Thyroid gland (tissue), 4 donors: ENCODE results near the gene CLMP. TPM values are rescaled to one million over a fixed set of nuclear protein-coding genes. Genes with fewer than 3 reads are reported as not detected.

Experiments
- DNase-seq, 2 donors: peaks; one replicate each; pipeline ENCODE4 v3.0.0-alpha.2; 2019
- H3K27ac ChIP-seq, 3 donors: fragments of 200-600 bp; sonication (generic); 1 replicate in 2 of 3; 2 replicates in 1 of 3; pipeline ENCODE4 v1.5.1; 2016 to 2019; ENCODE audit warnings: mild to moderate bottlenecking in 1 of 3, moderate library complexity in 1 of 3
- H3K27me3 ChIP-seq: fragments of 200-600 bp; sonication (generic); one replicate; pipeline ENCODE4 v1.5.1; 2019
- H3K36me3 ChIP-seq, 2 donors: fragments of 200-600 bp; sonication (generic); one replicate each; pipeline ENCODE4 v1.5.1; 2016 to 2019
- H3K4me1 ChIP-seq, 2 donors: fragments of 200-600 bp; sonication (generic); one replicate each; pipeline ENCODE4 v1.5.1; 2017 to 2019
- H3K4me3 ChIP-seq, 3 donors: fragments of 200-600 bp; sonication (generic); replicated peaks in 1 of 3; 1 replicate in 2 of 3; 2 replicates in 1 of 3; pipeline ENCODE4 v1.5.1; 2016; ENCODE audit warnings: mild to moderate bottlenecking in 1 of 3
- H3K9me3 ChIP-seq: fragments of 200-600 bp; sonication (generic); one replicate; pipeline ENCODE4 v1.5.1; 2017
- POLR2A ChIP-seq, 2 donors: fragments of 450-650 bp; IDR thresholded peaks; one replicate each; pipeline ENCODE4 v1.6.1; 2017; ENCODE audit warnings: antibody characterized with exemption in 2 of 2, mild to moderate bottlenecking in 2 of 2, moderate library complexity in 1 of 2
- WGBS, 2 donors: methylation state at CpG; one replicate each; pipeline ENCODE4 v1.1.5; 2017; 5-methylcytosine and 5-hydroxymethylcytosine counted together
- intact Hi-C: fragments of 100-400 bp; cut with DNase I; formaldehyde crosslinking; loops from one replicate; pipeline ENCODE4 v1.15.1; 2023
- total RNA-seq, 4 donors: library from RNA; depleted of rRNA; stranded (reverse); fragments of >200 nt; gene quantifications; one replicate each; pipeline ENCODE4 v1.2.3, GENCODE V29; 2016
- TF ChIP-seq, protein P1 (sequence below), 6 experiments: fragments of 200-600 bp in 3 of 6; fragments of 450-650 bp in 3 of 6; sonication (generic) in 3 of 6; IDR thresholded peaks; one replicate each; pipeline ENCODE4 v1.5.1; 2016 to 2019; ENCODE audit warnings: antibody characterized with exemption in 6 of 6, mild to moderate bottlenecking in 2 of 6, inconsistent platforms in 1 of 6, moderate library complexity in 1 of 6

Gene CLMP
- total RNA-seq, 4 donors from 2014 or later = 4.9 to 13.2 (median 9.3) TPM

DNA sequence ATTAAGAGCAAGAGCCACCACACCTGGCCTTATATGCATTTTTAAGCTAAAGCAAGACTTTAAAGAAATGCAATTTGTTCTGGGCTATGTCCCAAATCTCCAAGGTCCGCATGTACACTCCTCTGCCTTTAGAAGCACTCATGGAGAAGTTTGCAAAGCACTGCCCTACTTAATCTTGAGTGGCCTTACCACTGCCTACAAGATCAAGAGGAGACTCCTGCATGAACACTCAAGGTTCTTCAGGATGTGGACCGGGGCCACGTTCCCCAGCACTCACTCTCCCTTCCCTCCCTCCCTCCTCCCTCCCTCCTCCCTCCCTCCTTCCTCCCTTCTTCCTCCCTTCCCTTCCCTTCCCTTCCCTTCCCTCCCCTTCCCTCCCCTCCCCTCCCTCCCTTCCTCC is 69.9 kb downstream of the CLMP start:
- peak; percentile 80 to 81 for DNase-seq
- Histone ChIP-seq H3K27ac (no peak overlapping the region), H3K4me1 (peaks cover 8 to 10% of the 10 kb centered on the region in 2 donors), H3K36me3 (no peaks in the 10 kb centered on the region), H3K9me3 (no peaks in the 10 kb centered on the region), H3K27me3 (no peaks in the 10 kb centered on the region), H3K4me3 (no peak overlapping the region)
- intact Hi-C loops = no loop called here
- TF ChIP-seq, protein P1, sequence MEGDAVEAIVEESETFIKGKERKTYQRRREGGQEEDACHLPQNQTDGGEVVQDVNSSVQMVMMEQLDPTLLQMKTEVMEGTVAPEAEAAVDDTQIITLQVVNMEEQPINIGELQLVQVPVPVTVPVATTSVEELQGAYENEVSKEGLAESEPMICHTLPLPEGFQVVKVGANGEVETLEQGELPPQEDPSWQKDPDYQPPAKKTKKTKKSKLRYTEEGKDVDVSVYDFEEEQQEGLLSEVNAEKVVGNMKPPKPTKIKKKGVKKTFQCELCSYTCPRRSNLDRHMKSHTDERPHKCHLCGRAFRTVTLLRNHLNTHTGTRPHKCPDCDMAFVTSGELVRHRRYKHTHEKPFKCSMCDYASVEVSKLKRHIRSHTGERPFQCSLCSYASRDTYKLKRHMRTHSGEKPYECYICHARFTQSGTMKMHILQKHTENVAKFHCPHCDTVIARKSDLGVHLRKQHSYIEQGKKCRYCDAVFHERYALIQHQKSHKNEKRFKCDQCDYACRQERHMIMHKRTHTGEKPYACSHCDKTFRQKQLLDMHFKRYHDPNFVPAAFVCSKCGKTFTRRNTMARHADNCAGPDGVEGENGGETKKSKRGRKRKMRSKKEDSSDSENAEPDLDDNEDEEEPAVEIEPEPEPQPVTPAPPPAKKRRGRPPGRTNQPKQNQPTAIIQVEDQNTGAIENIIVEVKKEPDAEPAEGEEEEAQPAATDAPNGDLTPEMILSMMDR (IDR thresholded peaks at IDR 0.05) = no peak
- TF ChIP-seq POLR2A (IDR thresholded peaks at IDR 0.05) = no peak
- 21 to 23% methylated on average over 3 of the region's 3 CpGs for WGBS, 2 donors

DNA sequence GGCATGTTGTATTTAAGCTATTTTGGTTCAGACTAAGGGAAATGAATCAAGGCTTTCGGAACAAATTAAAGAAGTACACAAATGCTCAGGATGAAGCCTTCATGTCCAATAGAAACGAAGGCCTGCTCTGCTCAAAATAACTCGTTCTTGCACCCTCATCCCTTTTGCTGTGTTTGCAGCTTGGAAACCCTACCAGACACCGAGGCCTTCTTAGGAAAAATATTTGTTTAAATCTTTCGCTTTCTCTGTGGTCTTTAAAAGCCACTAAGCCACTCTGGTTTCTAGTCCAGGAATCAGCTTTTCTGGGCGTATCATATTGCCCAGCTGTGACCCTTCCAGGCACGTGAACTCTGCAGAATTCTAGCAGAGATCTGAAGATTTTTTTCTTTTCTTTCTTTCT is 72.2 kb downstream of the CLMP start:
- Histone ChIP-seq H3K27ac (peak overlapping the region in 1 of 3 donors; percentile 26), H3K9me3 (no peaks in the 10 kb centered on the region), H3K36me3 (no peaks in the 10 kb centered on the region), H3K4me3 (no peak overlapping the region), H3K4me1 (peaks cover 8 to 10% of the 10 kb centered on the region in 2 donors), H3K27me3 (no peaks in the 10 kb centered on the region)
- TF ChIP-seq POLR2A (IDR thresholded peaks at IDR 0.05) = no peak
- TF ChIP-seq, protein P1 (IDR thresholded peaks at IDR 0.05) = no peak
- intact Hi-C loops = no loop called here
- WGBS, 2 donors = 69 to 76% methylated on average over 7 of the region's 7 CpGs
- DNase-seq = no peak

DNA sequence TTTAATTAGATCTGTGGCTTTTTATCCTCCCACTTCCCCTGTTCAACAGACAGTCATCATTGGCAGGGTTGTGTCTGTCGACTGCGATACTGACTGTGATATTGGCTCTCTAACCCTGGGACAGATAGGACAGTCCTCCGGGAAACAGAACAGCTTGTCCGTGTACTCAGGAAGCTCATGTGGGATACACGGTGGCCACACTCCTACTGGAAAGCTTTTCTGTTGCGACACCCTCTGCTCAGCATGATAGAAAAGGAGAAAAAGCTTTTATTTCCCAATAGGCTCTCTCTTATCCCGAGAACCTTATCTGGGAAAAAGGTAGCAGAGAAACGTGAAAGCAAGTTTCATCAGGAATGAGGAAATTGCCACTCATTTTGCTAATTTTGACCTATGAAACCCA is 72.7 kb downstream of the CLMP start:
- no peak overlapping the region for H3K4me3 ChIP-seq
- TF ChIP-seq, protein P1 (IDR thresholded peaks at IDR 0.05) = no peak
- no peak for TF ChIP-seq POLR2A (IDR thresholded peaks at IDR 0.05)
- WGBS, 2 donors = 50 to 77% methylated on average over 8 of the region's 8 CpGs
- H3K27me3 ChIP-seq = no peaks in the 10 kb centered on the region
- intact Hi-C loops = no loop called here
- H3K4me1 ChIP-seq = peaks cover 8 to 10% of the 10 kb centered on the region in 2 donors
- no peaks in the 10 kb centered on the region for H3K9me3 ChIP-seq
- H3K27ac ChIP-seq = peak overlapping the region in 1 of 3 donors; percentile 26
- no peaks in the 10 kb centered on the region for H3K36me3 ChIP-seq
- peak in 1 of 2 donors; percentile 26 for DNase-seq

DNA sequence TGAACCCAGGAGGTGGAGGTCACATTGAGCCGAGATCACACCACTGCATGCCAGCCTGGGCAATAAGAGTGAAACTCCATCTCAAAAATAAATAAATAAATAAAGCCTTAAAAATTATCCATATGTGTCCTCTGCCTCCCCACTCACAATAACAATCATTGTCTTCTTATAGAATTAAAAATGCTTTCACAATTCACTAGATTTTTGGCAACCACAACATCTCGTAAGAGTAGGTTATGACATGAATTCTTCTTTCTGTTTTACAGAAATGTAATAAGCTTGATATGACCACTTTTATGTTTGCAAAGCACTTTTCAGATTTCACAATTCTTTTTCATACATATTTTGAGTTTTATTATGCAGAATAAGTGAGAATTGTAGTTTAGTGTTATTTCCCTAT is 78.6 kb downstream of the CLMP start:
- H3K4me1 ChIP-seq = peaks cover 0 to 3% of the 10 kb centered on the region in 2 donors
- H3K9me3 ChIP-seq = no peaks in the 10 kb centered on the region
- TF ChIP-seq, protein P1 (IDR thresholded peaks at IDR 0.05) = no peak
- TF ChIP-seq POLR2A (IDR thresholded peaks at IDR 0.05) = no peak
- H3K27ac ChIP-seq = no peak overlapping the region
- H3K4me3 ChIP-seq = no peak overlapping the region
- intact Hi-C loops = no loop called here
- no peaks in the 10 kb centered on the region for H3K27me3 ChIP-seq
- DNase-seq = no peak
- 97 to 98% methylated on average over 2 of the region's 2 CpGs for WGBS, 2 donors
- H3K36me3 ChIP-seq = no peaks in the 10 kb centered on the region

DNA sequence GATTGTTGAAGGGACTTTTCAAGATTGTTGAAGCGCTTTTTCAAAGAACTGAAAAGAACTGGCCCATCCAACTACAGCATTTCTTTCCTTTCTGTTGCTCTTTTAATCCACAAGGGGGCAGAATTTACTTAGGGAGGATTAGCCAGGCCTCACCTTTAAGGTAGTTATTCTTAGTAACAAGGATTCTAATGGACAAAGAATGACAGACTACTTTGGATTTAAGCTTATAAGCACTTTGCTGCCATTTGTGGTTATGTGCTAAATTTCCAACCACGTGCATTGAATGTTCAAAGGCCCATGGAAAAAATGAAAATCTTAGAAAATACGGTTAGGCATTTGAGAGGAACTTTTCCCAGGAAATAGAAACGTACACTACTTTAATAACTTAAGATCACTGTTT is 83.6 kb downstream of the CLMP start:
- no peak for DNase-seq
- 65 to 70% methylated on average over 4 of the region's 4 CpGs for WGBS, 2 donors
- TF ChIP-seq, protein P1 (IDR thresholded peaks at IDR 0.05) = peak; percentile 27 to 87 (median 72)
- TF ChIP-seq POLR2A (IDR thresholded peaks at IDR 0.05) = no peak
- H3K27me3 ChIP-seq = no peaks in the 10 kb centered on the region
- intact Hi-C loops = loop anchor here (5.0 kb wide), 1 partner anchor 136 kb away; no protein-coding TSS in a partner anchor
- H3K36me3 ChIP-seq = no peaks in the 10 kb centered on the region
- no peak overlapping the region for H3K27ac ChIP-seq
- H3K4me3 ChIP-seq = no peak overlapping the region
- peaks cover 0 to 17% of the 10 kb centered on the region in 2 donors for H3K4me1 ChIP-seq
- no peaks in the 10 kb centered on the region for H3K9me3 ChIP-seq
